HEK293 (cell line): Measurements from ENCODE around the gene APLP2.

Source experiments
- CTCF ChIA-PET: fragments of 350-600 bp; formaldehyde crosslinking; extraction: SDS; loops from one replicate; lab custom pipeline; 2021; ENCODE audit warnings: antibody characterized with exemption; lab: Yijun Ruan, JAX
- POLR2A ChIA-PET: fragments of 300-600 bp; formaldehyde crosslinking; extraction: SDS; loops from one replicate; lab custom pipeline; 2020; ENCODE audit warnings: antibody characterized with exemption, inconsistent platforms; lab: Yijun Ruan, JAX
- H3K27ac ChIP-seq: fragments of 200-500 bp; sonication (Bioruptor generic); 2 replicates; pipeline ENCODE4 v1.5.1; 2014; ENCODE audit warnings: low read depth, low read length, control low read depth, inconsistent platforms; ENCODE audit errors: extremely low read depth
- H3K36me3 ChIP-seq, 2 experiments: fragments of 200-500 bp in 1 of 2; sonication (Bioruptor generic) in 1 of 2; 1 replicate in 1 of 2; 2 replicates in 1 of 2; pipeline ENCODE4 v1.5.1; 2014 to 2017; ENCODE audit warnings: inconsistent platforms in 2 of 2, low read length in 2 of 2; ENCODE audit not compliant: control insufficient read depth in 2 of 2, insufficient read depth in 1 of 2
- H3K4me1 ChIP-seq: fragments of 200-500 bp; sonication (Bioruptor generic); 2 replicates; pipeline ENCODE4 v1.5.1; 2014; ENCODE audit warnings: mild to moderate bottlenecking, low read length, inconsistent platforms; ENCODE audit not compliant: control insufficient read depth, insufficient read depth
- H3K4me3 ChIP-seq: 2 replicates; pipeline ENCODE4 v1.5.1; 2011; ENCODE audit warnings: low read depth, mild to moderate bottlenecking, control low read depth, low read length, moderate library complexity
- H3K9me3 ChIP-seq: fragments of 200-500 bp; sonication (Bioruptor generic); 2 replicates; pipeline ENCODE4 v1.5.1; 2014; ENCODE audit warnings: low read depth, low read length, inconsistent platforms; ENCODE audit not compliant: control insufficient read depth, insufficient read depth
- FEZF1 ChIP-seq: fragments of 450-650 bp; formaldehyde crosslinking; IDR thresholded peaks from 2 replicates; pipeline ENCODE4 v1.5.1; 2016; ENCODE audit warnings: missing biosample characterization, missing genetic modification characterization
- GFI1B ChIP-seq: fragments of 450-650 bp; formaldehyde crosslinking; IDR thresholded peaks from 2 replicates; pipeline ENCODE4 v1.5.1; 2016; ENCODE audit warnings: missing biosample characterization, missing genetic modification characterization
- HOXA7 ChIP-seq: sonication (generic); formaldehyde crosslinking; IDR thresholded peaks from 2 replicates; pipeline ENCODE4 v1.8.1; 2022; ENCODE audit warnings: missing genetic modification reagents, borderline replicate concordance
- INSM2 ChIP-seq: fragments of 450-650 bp; formaldehyde crosslinking; IDR thresholded peaks from 2 replicates; pipeline ENCODE4 v1.5.1; 2016; ENCODE audit warnings: missing biosample characterization, missing genetic modification characterization
- KLF9 ChIP-seq: fragments of 450-650 bp; formaldehyde crosslinking; IDR thresholded peaks from 2 replicates; pipeline ENCODE4 v1.5.1; 2016; ENCODE audit warnings: missing biosample characterization, missing genetic modification characterization, low read depth
- MYNN ChIP-seq: fragments of 450-650 bp; formaldehyde crosslinking; IDR thresholded peaks from 2 replicates; pipeline ENCODE4 v1.5.1; 2016; ENCODE audit warnings: missing biosample characterization, missing genetic modification characterization, borderline replicate concordance
- OVOL3 ChIP-seq: fragments of 450-650 bp; formaldehyde crosslinking; IDR thresholded peaks from 2 replicates; pipeline ENCODE4 v1.5.1; 2016; ENCODE audit warnings: missing biosample characterization, missing genetic modification characterization
- PRDM6 ChIP-seq: fragments of 450-650 bp; formaldehyde crosslinking; IDR thresholded peaks from 2 replicates; pipeline ENCODE4 v1.5.1; 2017; ENCODE audit warnings: missing biosample characterization, missing genetic modification characterization
- TRIM28 ChIP-seq: IDR thresholded peaks from 2 replicates; pipeline ENCODE4 v1.6.1; 2011; ENCODE audit warnings: low read length, control low read depth, borderline replicate concordance
- ZBTB48 ChIP-seq: fragments of 450-650 bp; formaldehyde crosslinking; IDR thresholded peaks from 2 replicates; pipeline ENCODE4 v1.5.1; 2016; ENCODE audit warnings: missing biosample characterization, missing genetic modification characterization
- ZNF146 ChIP-seq: fragments of 450-650 bp; formaldehyde crosslinking; IDR thresholded peaks from 2 replicates; pipeline ENCODE4 v1.5.1; 2016; ENCODE audit warnings: missing biosample characterization, missing genetic modification characterization
- ZNF23 ChIP-seq: fragments of 450-650 bp; formaldehyde crosslinking; IDR thresholded peaks from 2 replicates; pipeline ENCODE4 v1.5.1; 2016; ENCODE audit warnings: missing biosample characterization, missing genetic modification characterization, borderline replicate concordance
- ZNF341 ChIP-seq: fragments of 450-650 bp; formaldehyde crosslinking; IDR thresholded peaks from 2 replicates; pipeline ENCODE4; 2016; ENCODE audit warnings: low read depth, missing biosample characterization, missing genetic modification characterization
- ZNF48 ChIP-seq: fragments of 450-650 bp; formaldehyde crosslinking; IDR thresholded peaks from 2 replicates; pipeline ENCODE4 v1.5.1; 2016; ENCODE audit warnings: missing biosample characterization, missing genetic modification characterization
- ZNF544 ChIP-seq: fragments of 450-650 bp; formaldehyde crosslinking; IDR thresholded peaks from 2 replicates; pipeline ENCODE4 v1.5.0; 2017; ENCODE audit warnings: missing biosample characterization, missing genetic modification characterization
- ZNF548 ChIP-seq: fragments of 450-650 bp; formaldehyde crosslinking; IDR thresholded peaks from 2 replicates; pipeline ENCODE4 v1.5.1; 2016; ENCODE audit warnings: missing biosample characterization, missing genetic modification characterization
- ZNF558 ChIP-seq: fragments of 450-650 bp; formaldehyde crosslinking; IDR thresholded peaks from 2 replicates; pipeline ENCODE4 v1.5.1; 2016; ENCODE audit warnings: missing biosample characterization, missing genetic modification characterization
- ZNF561 ChIP-seq: fragments of 450-650 bp; IDR thresholded peaks from 2 replicates; pipeline ENCODE4 v1.5.1; 2018; ENCODE audit warnings: missing biosample characterization, missing genetic modification characterization, borderline replicate concordance
- ZNF596 ChIP-seq: fragments of 450-650 bp; IDR thresholded peaks from 2 replicates; pipeline ENCODE4 v1.5.0; 2018; ENCODE audit warnings: missing biosample characterization, mild to moderate bottlenecking, missing genetic modification characterization, moderate library complexity
- ZNF600 ChIP-seq: fragments of 450-650 bp; formaldehyde crosslinking; IDR thresholded peaks from 2 replicates; pipeline ENCODE4 v1.5.1; 2016; ENCODE audit warnings: missing biosample characterization, missing genetic modification characterization
- ZNF624 ChIP-seq: fragments of 450-650 bp; formaldehyde crosslinking; IDR thresholded peaks from 2 replicates; pipeline ENCODE4 v1.5.1; 2017; ENCODE audit warnings: missing biosample characterization, missing genetic modification characterization
- ZNF843 ChIP-seq: fragments of 450-650 bp; formaldehyde crosslinking; IDR thresholded peaks from 2 replicates; pipeline ENCODE4 v1.5.1; 2016; ENCODE audit warnings: missing biosample characterization, missing genetic modification characterization

The APLP2 gene

GRCh38 chr11:130095326-130095725 is 25.6 kb downstream of the APLP2 start:
- Histone ChIP-seq H3K4me1 (peaks cover 2% of the 10 kb centered on the region; the same call in 1 of the 2 replicates), H3K27ac (no peak overlapping the region), H3K4me3 (no peak overlapping the region), H3K9me3 (no peaks in the 10 kb centered on the region), H3K36me3 (no peaks in the 10 kb centered on the region)
- ChIA-PET POLR2A (no interaction called here), CTCF (no interaction called here)
- no peak for TF ChIP-seq KLF9 (tag by site-specific recombination)
- no peak for TF ChIP-seq ZNF596 (tag by site-specific recombination)
- no peak for TF ChIP-seq ZNF561 (tag by site-specific recombination)
- no peak for TF ChIP-seq ZNF341
- TF ChIP-seq INSM2 (tag by site-specific recombination) = no peak
- no peak for TF ChIP-seq ZNF23 (tag by site-specific recombination)
- no peak for TF ChIP-seq ZNF558 (tag by site-specific recombination)
- no peak for TF ChIP-seq ZNF624 (tag by site-specific recombination)
- TF ChIP-seq GFI1B (tag by site-specific recombination) = no peak
- TF ChIP-seq TRIM28 = no peak
- TF ChIP-seq MYNN = no peak
- no peak for TF ChIP-seq FEZF1
- no peak for TF ChIP-seq ZNF548
- no peak for TF ChIP-seq ZNF146
- no peak for TF ChIP-seq ZBTB48 (tag by site-specific recombination)

GRCh38 chr11:130096042-130096441 is 26.3 kb downstream of the APLP2 start:
- POLR2A ChIA-PET = no interaction called here
- no peaks in the 10 kb centered on the region for H3K36me3 ChIP-seq
- TF ChIP-seq ZNF843 = no peak
- TF ChIP-seq ZNF600 = peak; percentile 56
- TF ChIP-seq, all 188 proteins: peak for 1
- no peak overlapping the region for H3K27ac ChIP-seq
- no peak overlapping the region for H3K4me3 ChIP-seq
- H3K9me3 ChIP-seq = no peaks in the 10 kb centered on the region
- H3K4me1 ChIP-seq = peaks cover 2% of the 10 kb centered on the region; the same call in 1 of the 2 replicates
- CTCF ChIA-PET = no interaction called here

GRCh38 chr11:130096823-130097222 is 27.1 kb downstream of the APLP2 start:
- ChIA-PET CTCF (no interaction called here), POLR2A (no interaction called here)
- Histone ChIP-seq H3K4me3 (no peak overlapping the region), H3K9me3 (no peaks in the 10 kb centered on the region), H3K27ac (no peak overlapping the region), H3K4me1 (peaks cover 2% of the 10 kb centered on the region; the same call in 1 of the 2 replicates), H3K36me3 (no peaks in the 10 kb centered on the region)
- TF ChIP-seq OVOL3 (tag by site-specific recombination) = no peak
- no peak for TF ChIP-seq ZNF48 (tag by site-specific recombination)
- no peak for TF ChIP-seq ZNF544 (tag by site-specific recombination)
- TF ChIP-seq HOXA7 (CRISPR knock-in tag) = no peak
- no peak for TF ChIP-seq KLF9 (tag by site-specific recombination)
- peak; percentile 57 for TF ChIP-seq PRDM6 (tag by site-specific recombination)
